ENCODE measurements around the gene EFCAB6.

The EFCAB6 gene

DNA sequence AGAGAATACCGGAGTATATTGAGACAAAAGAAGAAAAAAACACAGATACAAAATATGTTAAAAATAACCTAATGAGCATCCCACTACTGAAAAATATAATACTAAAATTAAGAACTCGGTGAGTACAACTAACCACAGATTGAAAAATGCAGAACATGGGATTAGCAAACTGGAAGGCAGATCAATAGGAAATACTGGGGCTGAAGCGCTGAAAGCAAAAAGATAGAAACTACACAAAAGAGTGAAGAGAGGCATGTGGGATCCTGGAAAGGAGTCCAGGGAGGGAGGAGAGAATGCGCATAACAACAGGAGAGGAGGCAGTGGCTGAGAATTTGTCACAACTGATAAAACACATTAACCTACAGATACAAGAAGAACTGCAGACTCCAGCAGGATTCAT lies 159.3 kb downstream of the EFCAB6 start:
- Histone ChIP-seq H3K9me3 (ENCODE audit: control insufficient read depth, low read length) (no peaks in the 10 kb centered on the region), H3K4me1 (ENCODE audit: control insufficient read depth, insufficient read depth, low read length, poor library complexity, severe bottlenecking) (no peaks in the 10 kb centered on the region), H3K27ac (ENCODE audit: insufficient read depth, low read length, poor library complexity, severe bottlenecking) (no peak overlapping the region), H3K4me3 (ENCODE audit: insufficient read depth, low read depth, low read length, poor library complexity, severe bottlenecking) (no peak overlapping the region), H3K36me3 (ENCODE audit: control insufficient read depth, insufficient read depth, low read length) (no peaks in the 10 kb centered on the region), H3K27me3 (replicated peaks; ENCODE audit: control insufficient read depth, insufficient read depth, low read length, poor library complexity, severe bottlenecking) (no peaks in the 10 kb centered on the region)
- no peak for DNase-seq

DNA sequence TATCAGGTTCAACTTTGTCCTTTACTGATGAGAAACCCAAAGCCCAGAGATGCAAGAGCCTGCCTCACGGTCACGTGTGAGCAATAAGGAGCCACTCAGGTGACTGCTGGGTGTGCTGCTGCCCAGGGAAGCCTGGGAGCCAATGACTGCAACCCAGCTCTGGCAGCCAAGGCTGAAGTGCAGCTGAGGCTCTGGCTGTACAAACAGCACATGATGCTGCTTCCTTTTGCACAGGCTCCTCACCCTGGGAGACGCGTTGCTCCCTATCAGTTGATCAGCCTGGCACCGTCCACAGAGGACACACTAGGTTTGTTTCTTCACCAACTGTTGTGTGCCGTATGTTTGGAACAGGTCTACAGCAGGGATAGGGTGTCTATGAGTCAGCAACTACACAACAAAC lies 168.7 kb downstream of the EFCAB6 start:
- Histone ChIP-seq H3K4me3 (ENCODE audit: insufficient read depth, low read depth, low read length, poor library complexity, severe bottlenecking) (no peak overlapping the region), H3K27me3 (replicated peaks; ENCODE audit: control insufficient read depth, insufficient read depth, low read length, poor library complexity, severe bottlenecking) (no peaks in the 10 kb centered on the region), H3K9me3 (ENCODE audit: control insufficient read depth, low read length) (no peaks in the 10 kb centered on the region), H3K27ac (ENCODE audit: insufficient read depth, low read length, poor library complexity, severe bottlenecking) (no peak overlapping the region), H3K36me3 (ENCODE audit: control insufficient read depth, insufficient read depth, low read length) (no peaks in the 10 kb centered on the region), H3K4me1 (ENCODE audit: control insufficient read depth, insufficient read depth, low read length, poor library complexity, severe bottlenecking) (no peaks in the 10 kb centered on the region)
- no peak for DNase-seq

DNA sequence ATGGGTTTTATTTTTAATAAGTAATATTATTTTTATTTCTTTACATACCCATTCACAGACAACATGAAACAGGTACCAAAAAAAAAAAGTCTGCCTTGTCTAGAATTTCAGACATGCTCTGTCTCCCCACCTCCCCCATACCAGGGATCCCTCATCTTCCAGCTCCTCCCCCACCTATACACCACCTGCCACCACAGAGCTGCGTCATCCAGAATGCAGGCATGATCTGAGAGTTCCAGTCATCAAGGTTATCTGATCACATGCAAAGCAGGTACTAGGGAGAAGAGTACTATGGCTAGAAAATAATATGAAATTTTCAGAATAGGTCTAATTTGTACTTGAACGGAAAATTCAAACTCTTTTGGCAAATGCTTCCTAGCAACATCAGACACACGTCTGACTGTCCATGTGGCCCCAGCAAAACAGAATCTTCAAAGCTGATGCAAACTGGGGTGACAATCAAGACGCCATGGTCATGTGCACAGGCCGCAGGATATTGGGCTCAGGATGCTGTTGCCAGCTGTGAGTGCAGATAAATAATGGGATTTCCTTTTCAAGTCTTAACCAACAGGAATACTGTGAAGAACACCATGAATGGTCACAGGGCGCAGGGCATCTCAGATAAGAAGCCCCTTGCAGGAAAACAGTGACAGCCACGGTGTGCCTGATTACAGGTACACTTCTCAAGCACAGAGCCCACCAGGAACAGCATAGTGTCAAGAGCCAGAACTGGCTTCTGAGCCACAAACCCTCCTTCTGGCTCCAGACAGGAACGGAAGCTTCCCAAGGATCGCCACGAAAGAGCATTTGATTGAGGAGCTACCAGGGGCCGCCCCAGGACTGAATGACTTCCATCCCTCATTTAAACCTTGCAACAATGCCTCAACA lies 169.5 kb downstream of the EFCAB6 start:
- H3K36me3 ChIP-seq (ENCODE audit: control insufficient read depth, insufficient read depth, low read length): no peaks in the 10 kb centered on the region
- no peaks in the 10 kb centered on the region for H3K9me3 ChIP-seq (ENCODE audit: control insufficient read depth, low read length)
- H3K4me3 ChIP-seq (ENCODE audit: insufficient read depth, low read depth, low read length, poor library complexity, severe bottlenecking): no peak overlapping the region
- H3K27ac ChIP-seq (ENCODE audit: insufficient read depth, low read length, poor library complexity, severe bottlenecking): no peak overlapping the region
- DNase-seq: no peak
- no peaks in the 10 kb centered on the region for H3K4me1 ChIP-seq (ENCODE audit: control insufficient read depth, insufficient read depth, low read length, poor library complexity, severe bottlenecking)
- no peaks in the 10 kb centered on the region for H3K27me3 ChIP-seq (replicated peaks; ENCODE audit: control insufficient read depth, insufficient read depth, low read length, poor library complexity, severe bottlenecking)

DNA sequence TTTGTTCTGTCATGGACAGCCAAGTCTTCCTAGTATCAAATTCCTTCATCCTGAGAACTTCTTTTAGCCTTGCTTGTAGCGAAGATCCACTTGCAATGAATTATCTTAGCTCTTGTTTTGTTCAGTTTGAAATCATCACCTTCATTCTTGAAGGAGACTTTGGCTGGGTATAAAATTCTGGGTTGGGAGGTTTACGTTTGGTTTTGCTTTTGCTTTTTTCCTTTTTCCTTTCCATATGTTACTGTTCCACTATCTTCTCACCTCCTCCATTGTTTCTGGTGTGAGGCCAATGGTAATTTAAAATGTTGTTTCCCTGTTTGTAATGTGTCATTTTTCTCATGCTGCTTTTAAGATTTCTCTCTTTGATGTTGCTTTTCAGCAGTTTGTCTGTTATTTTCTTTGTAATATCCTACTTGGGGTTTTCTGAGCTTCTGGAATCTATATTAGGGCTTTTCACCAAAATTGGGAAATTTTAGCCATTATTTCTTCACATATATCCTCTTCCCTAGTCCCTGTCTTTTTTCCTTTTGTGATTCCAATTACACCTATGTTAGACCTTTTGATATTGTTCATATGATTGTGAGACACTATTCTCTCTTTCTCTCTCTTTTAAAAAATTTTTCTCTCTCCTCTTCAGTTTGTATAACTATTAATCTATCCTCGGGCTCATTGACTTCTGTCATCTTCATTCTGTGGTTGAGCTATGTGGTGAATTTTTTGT lies 172.7 kb downstream of the EFCAB6 start:
- Histone ChIP-seq H3K4me3 (ENCODE audit: insufficient read depth, low read depth, low read length, poor library complexity, severe bottlenecking) (no peak overlapping the region), H3K27me3 (replicated peaks; ENCODE audit: control insufficient read depth, insufficient read depth, low read length, poor library complexity, severe bottlenecking) (no peaks in the 10 kb centered on the region), H3K4me1 (ENCODE audit: control insufficient read depth, insufficient read depth, low read length, poor library complexity, severe bottlenecking) (no peaks in the 10 kb centered on the region), H3K27ac (ENCODE audit: insufficient read depth, low read length, poor library complexity, severe bottlenecking) (no peak overlapping the region), H3K36me3 (ENCODE audit: control insufficient read depth, insufficient read depth, low read length) (no peaks in the 10 kb centered on the region), H3K9me3 (ENCODE audit: control insufficient read depth, low read length) (no peaks in the 10 kb centered on the region)
- DNase-seq: no peak

DNA sequence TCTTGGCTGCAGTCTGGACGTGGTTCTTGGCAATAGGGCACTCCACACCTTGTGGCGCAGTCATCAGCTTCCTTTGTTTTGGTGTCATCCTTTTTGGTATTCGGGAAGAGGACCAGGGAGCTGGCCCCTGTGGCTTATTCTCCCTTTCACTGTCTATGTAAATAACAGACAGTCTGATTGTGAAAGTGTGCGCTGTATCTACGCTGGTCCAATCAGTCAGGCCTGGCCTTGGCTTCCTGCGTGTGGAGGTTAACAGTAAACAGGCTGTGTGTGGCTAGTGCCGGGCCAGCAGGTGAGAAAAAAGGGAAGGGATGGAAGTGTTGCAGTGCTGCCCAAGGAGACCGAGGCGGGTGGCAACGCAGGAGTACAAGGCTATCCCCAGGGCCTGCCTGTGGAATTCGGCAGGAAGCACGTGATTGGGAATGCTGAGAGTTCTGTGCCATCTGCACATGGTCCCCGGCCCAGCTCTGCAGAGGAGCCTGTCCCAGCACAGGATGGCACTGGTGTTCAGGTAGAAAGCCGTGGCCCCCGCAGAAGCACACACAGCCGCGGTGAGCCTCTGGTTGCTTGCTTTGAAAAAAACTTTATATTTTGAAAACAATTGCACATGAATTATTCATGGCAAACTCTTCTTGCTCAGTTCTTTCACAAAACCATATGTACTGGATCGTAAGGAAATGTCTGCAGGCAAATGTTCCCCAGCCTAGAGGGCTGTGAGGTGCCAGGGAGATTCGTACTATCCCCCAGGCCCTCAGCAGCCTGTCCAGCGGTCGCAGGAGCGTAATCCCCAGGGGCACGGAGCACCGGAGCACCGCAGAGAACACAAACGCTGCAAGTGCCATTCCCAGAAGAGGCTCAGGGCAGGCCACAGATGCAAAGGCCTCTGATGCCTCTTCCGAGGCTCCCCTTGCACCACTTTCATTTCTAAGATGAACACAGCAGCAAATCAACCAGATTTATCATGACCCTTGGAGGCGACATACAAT lies 174.5 kb downstream of the EFCAB6 start:
- Histone ChIP-seq H3K9me3 (ENCODE audit: control insufficient read depth, low read length) (no peaks in the 10 kb centered on the region), H3K36me3 (ENCODE audit: control insufficient read depth, insufficient read depth, low read length) (no peaks in the 10 kb centered on the region), H3K27ac (ENCODE audit: insufficient read depth, low read length, poor library complexity, severe bottlenecking) (no peak overlapping the region), H3K27me3 (replicated peaks; ENCODE audit: control insufficient read depth, insufficient read depth, low read length, poor library complexity, severe bottlenecking) (no peaks in the 10 kb centered on the region), H3K4me3 (ENCODE audit: insufficient read depth, low read depth, low read length, poor library complexity, severe bottlenecking) (no peak overlapping the region), H3K4me1 (ENCODE audit: control insufficient read depth, insufficient read depth, low read length, poor library complexity, severe bottlenecking) (no peaks in the 10 kb centered on the region)
- DNase-seq: no peak

DNA sequence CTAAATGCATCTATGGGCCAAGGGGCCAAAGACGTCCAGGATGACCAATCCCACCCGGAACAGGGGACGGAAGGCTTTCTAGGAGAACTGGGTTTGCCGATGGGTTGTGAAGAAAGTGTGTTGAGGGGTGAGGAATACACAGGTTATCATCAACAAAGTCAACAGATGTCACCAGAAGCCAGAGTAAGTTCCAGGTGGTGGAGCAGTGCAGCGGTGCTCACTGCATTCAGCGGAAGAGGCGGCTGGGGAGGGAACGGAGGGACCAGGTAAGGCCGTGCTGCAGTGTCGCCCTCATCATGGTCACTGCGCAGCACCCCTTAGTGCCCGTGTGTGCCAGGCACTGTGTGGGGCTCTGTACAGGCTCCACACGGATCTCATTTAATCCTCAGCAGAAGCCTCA lies 176.0 kb downstream of the EFCAB6 start:
- DNase-seq: no peak
- Histone ChIP-seq H3K27ac (ENCODE audit: insufficient read depth, low read length, poor library complexity, severe bottlenecking) (no peak overlapping the region), H3K4me3 (ENCODE audit: insufficient read depth, low read depth, low read length, poor library complexity, severe bottlenecking) (no peak overlapping the region), H3K27me3 (replicated peaks; ENCODE audit: control insufficient read depth, insufficient read depth, low read length, poor library complexity, severe bottlenecking) (no peaks in the 10 kb centered on the region), H3K4me1 (ENCODE audit: control insufficient read depth, insufficient read depth, low read length, poor library complexity, severe bottlenecking) (no peaks in the 10 kb centered on the region), H3K9me3 (ENCODE audit: control insufficient read depth, low read length) (no peaks in the 10 kb centered on the region), H3K36me3 (ENCODE audit: control insufficient read depth, insufficient read depth, low read length) (no peaks in the 10 kb centered on the region)

DNA sequence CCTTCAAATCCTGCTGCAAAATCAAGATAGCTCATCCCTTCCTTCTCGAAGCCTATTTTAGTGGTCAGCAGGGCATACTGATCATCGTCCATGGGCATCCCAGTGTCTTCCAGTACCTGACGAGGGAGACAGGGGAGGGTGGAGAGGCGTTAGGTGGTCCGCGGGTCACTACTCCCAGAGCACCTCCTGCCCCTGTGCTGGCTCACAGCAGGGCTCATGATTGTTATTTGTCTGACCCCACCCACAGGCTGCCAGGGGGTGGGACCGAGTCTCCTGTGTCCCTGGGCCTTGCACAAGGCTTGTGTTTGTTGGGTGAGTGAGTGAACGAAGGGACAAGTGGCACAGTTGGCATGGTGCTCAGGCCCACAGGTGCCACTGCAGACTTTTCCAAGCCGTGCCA lies 177.0 kb downstream of the EFCAB6 start:
- Histone ChIP-seq H3K9me3 (ENCODE audit: control insufficient read depth, low read length) (no peaks in the 10 kb centered on the region), H3K36me3 (ENCODE audit: control insufficient read depth, insufficient read depth, low read length) (no peaks in the 10 kb centered on the region), H3K4me3 (ENCODE audit: insufficient read depth, low read depth, low read length, poor library complexity, severe bottlenecking) (no peak overlapping the region), H3K4me1 (ENCODE audit: control insufficient read depth, insufficient read depth, low read length, poor library complexity, severe bottlenecking) (no peaks in the 10 kb centered on the region), H3K27me3 (replicated peaks; ENCODE audit: control insufficient read depth, insufficient read depth, low read length, poor library complexity, severe bottlenecking) (no peaks in the 10 kb centered on the region), H3K27ac (ENCODE audit: insufficient read depth, low read length, poor library complexity, severe bottlenecking) (no peak overlapping the region)
- DNase-seq: no peak

DNA sequence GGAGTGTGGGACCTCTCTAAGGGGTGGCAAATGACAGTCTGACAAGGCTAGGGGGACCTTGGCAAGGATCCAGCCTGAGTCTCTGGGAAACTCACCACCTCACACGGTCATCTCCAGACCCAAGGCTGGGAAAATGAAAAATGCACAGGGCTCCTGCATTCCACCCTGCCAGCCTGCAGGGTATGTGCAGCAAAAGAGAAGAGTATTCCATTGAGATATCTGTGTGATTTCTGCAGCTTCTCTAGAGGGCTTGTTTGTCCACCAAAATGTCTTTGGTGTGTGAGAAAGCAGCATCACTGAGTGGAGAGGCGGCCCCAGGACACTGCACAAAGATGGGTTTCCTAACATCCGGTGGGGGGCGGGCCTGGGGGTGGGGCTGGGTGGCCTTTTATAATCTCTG lies 177.8 kb downstream of the EFCAB6 start:
- Histone ChIP-seq H3K4me3 (ENCODE audit: insufficient read depth, low read depth, low read length, poor library complexity, severe bottlenecking) (no peak overlapping the region), H3K4me1 (ENCODE audit: control insufficient read depth, insufficient read depth, low read length, poor library complexity, severe bottlenecking) (no peaks in the 10 kb centered on the region), H3K27me3 (replicated peaks; ENCODE audit: control insufficient read depth, insufficient read depth, low read length, poor library complexity, severe bottlenecking) (no peaks in the 10 kb centered on the region), H3K9me3 (ENCODE audit: control insufficient read depth, low read length) (no peaks in the 10 kb centered on the region), H3K36me3 (ENCODE audit: control insufficient read depth, insufficient read depth, low read length) (no peaks in the 10 kb centered on the region), H3K27ac (ENCODE audit: insufficient read depth, low read length, poor library complexity, severe bottlenecking) (no peak overlapping the region)
- no peak for DNase-seq

DNA sequence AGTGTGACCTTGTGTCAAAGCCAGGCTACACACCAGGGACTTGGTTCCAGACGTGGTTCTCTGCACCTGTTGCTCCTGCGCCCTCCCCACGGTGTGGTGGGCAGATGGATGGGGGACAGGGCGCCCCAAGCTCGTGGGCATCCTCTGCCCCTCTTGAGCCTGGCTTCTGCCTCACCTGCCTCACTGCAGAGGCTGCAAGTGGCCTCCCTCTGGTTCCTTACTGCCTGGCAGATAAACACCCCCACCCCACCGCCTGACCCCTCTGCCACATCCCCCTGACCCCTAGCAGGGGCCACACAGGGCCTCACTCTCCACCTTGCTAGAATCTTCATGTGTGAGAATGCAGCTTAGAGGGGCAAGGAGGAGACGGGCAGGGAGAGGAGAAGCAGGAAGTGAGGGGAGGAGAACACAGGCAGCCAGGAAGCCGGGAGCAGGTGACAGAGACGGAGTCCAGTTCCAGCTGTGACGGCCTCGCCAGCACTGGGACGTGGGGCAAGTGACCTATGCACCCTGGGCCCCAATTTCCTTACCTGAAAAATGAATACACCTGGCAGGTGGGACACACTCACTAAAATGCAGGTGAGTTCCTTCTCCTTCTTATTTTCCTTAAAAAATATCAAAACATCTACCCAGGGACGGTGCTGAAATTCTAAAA lies 178.3 kb downstream of the EFCAB6 start:
- Histone ChIP-seq H3K4me1 (ENCODE audit: control insufficient read depth, insufficient read depth, low read length, poor library complexity, severe bottlenecking) (no peaks in the 10 kb centered on the region), H3K27ac (ENCODE audit: insufficient read depth, low read length, poor library complexity, severe bottlenecking) (no peak overlapping the region), H3K4me3 (ENCODE audit: insufficient read depth, low read depth, low read length, poor library complexity, severe bottlenecking) (no peak overlapping the region), H3K27me3 (replicated peaks; ENCODE audit: control insufficient read depth, insufficient read depth, low read length, poor library complexity, severe bottlenecking) (no peaks in the 10 kb centered on the region), H3K9me3 (ENCODE audit: control insufficient read depth, low read length) (no peaks in the 10 kb centered on the region), H3K36me3 (ENCODE audit: control insufficient read depth, insufficient read depth, low read length) (no peaks in the 10 kb centered on the region)
- no peak for DNase-seq

Data from effector memory CD4-positive, alpha-beta T cell (primary cell).